GM12878 (cell line): ENCODE data around the gene FAM234A. TPM values are rescaled to one million over a fixed set of nuclear protein-coding genes. Genes with fewer than 3 reads are reported as not detected.

ENCODE experiments used
- ATAC-seq: fragments of 200-7000 bp; cut with Tn5 transposase; 3 replicates; pipeline ENCODE4 v1.9.1; 2020; ENCODE audit warnings: mild to moderate bottlenecking, moderate library complexity
- BruUV-seq: library from RNA; stranded (reverse); fragments of 400-500 nt; replicated peaks from 2 replicates; lab custom pipeline; 2021; lab: Mats Ljungman, UMichigan
- CTCF ChIA-PET: fragments of 300-600 bp; sonication (Branson Sonifier 250); formaldehyde crosslinking; extraction: SDS; loops from one replicate; lab custom pipeline; 2021; ENCODE audit warnings: inconsistent platforms; lab: Yijun Ruan, JAX
- POLR2A ChIA-PET: fragments of 350-600 bp; formaldehyde crosslinking; extraction: SDS; loops from one replicate; lab custom pipeline; 2021; ENCODE audit warnings: inconsistent platforms; lab: Charles Lee
- RAD21 ChIA-PET: fragments of 300-600 bp; sonication (Branson Sonifier 250); formaldehyde crosslinking; loops from one replicate; lab custom pipeline; 2023; ENCODE audit warnings: antibody characterized with exemption; ENCODE audit not compliant: unreplicated experiment; lab: Charles Lee
- SMC1A ChIA-PET: fragments of 300-600 bp; sonication (Branson Sonifier 250); formaldehyde crosslinking; loops from one replicate; lab custom pipeline; 2023; ENCODE audit not compliant: unreplicated experiment, uncharacterized antibody; lab: Charles Lee
- DNase-seq: peaks from one replicate; pipeline ENCODE4 v3.0.0-alpha.2; 2011; ENCODE audit warnings: low read depth, low spot score
- FAIRE-seq: peaks from 3 replicates; lab custom pipeline; 2011; peaks lifted over from hg19 to GRCh38; lab: Jason Lieb, UNC
- H2AFZ ChIP-seq: 2 replicates; pipeline ENCODE4 v1.6.0; 2011; ENCODE audit warnings: low read depth, low read length, control low read depth; ENCODE audit not compliant: control insufficient read depth
- H3K27ac ChIP-seq: 2 replicates; pipeline ENCODE4 v1.5.1; 2011; ENCODE audit warnings: control low read depth; ENCODE audit not compliant: control insufficient read depth, insufficient read depth
- H3K27me3 ChIP-seq, 2 experiments: replicated peaks in 1 of 2; 2 replicates each; pipeline versions ENCODE4 v1.6.0 to v1.6.1; 2011; ENCODE audit warnings: low read length in 1 of 2; ENCODE audit not compliant: control insufficient read depth in 2 of 2, insufficient read depth in 2 of 2
- H3K36me3 ChIP-seq, 2 experiments: 2 replicates each; pipeline ENCODE4 v1.5.1; 2011; ENCODE audit warnings: low read length in 1 of 2; ENCODE audit not compliant: control insufficient read depth in 2 of 2, insufficient read depth in 2 of 2
- H3K4me1 ChIP-seq: 2 replicates; pipeline ENCODE4 v1.6.1; 2011; ENCODE audit warnings: mild to moderate bottlenecking, low read length, moderate library complexity, mixed read lengths; ENCODE audit not compliant: control insufficient read depth, insufficient read depth
- H3K4me2 ChIP-seq: 2 replicates; pipeline ENCODE4 v1.6.0; 2011; ENCODE audit warnings: control low read depth; ENCODE audit not compliant: control insufficient read depth, insufficient read depth
- H3K4me3 ChIP-seq: fragments of 200-600 bp; sonication (generic); 2 replicates; pipeline ENCODE4 v1.5.1; 2016
- H3K79me2 ChIP-seq: 2 replicates; pipeline ENCODE4 v1.6.0; 2011; ENCODE audit warnings: low read length; ENCODE audit not compliant: control insufficient read depth, insufficient read depth
- H3K9ac ChIP-seq: 2 replicates; pipeline ENCODE4 v1.8.0; 2011; ENCODE audit warnings: low read length, control low read depth, mixed read lengths; ENCODE audit not compliant: control insufficient read depth, insufficient read depth
- H3K9me3 ChIP-seq: replicated peaks from 3 replicates; pipeline ENCODE4 v1.5.1; 2011; ENCODE audit warnings: mild to moderate bottlenecking, low read length; ENCODE audit not compliant: control insufficient read depth, insufficient read depth
- H4K20me1 ChIP-seq: 2 replicates; pipeline ENCODE4 v1.6.0; 2011; ENCODE audit not compliant: control insufficient read depth, insufficient read depth
- CHD4 ChIP-seq: fragments of 200-600 bp; sonication (generic); IDR thresholded peaks from 2 replicates; pipeline ENCODE4 v1.6.1; 2016; ENCODE audit warnings: mild to moderate bottlenecking
- CTCF ChIP-seq, 3 experiments: IDR thresholded peaks in 2 of 3; conservative IDR thresholded peaks in 1 of 3; 2 replicates each; pipeline ENCODE4 v1.5.1; 2011; ENCODE audit warnings: low read depth in 3 of 3, low read length in 3 of 3, mild to moderate bottlenecking in 3 of 3, control low read depth in 2 of 3, moderate library complexity in 2 of 3, inconsistent platforms in 1 of 3, mixed read lengths in 1 of 3; ENCODE audit not compliant: control insufficient read depth in 2 of 3, insufficient read depth in 1 of 3; ENCODE audit errors: extremely low read depth in 1 of 3
- KLF5 ChIP-seq: fragments of 450-650 bp; IDR thresholded peaks from 2 replicates; pipeline ENCODE4 v1.6.1; 2014; ENCODE audit warnings: mild to moderate bottlenecking; ENCODE audit not compliant: partially characterized antibody
- NR2C1 ChIP-seq: fragments of 450-650 bp; IDR thresholded peaks from 2 replicates; pipeline ENCODE4 v1.6.1; 2017; ENCODE audit warnings: antibody characterized with exemption, mild to moderate bottlenecking, moderate library complexity
- NR2C2 ChIP-seq: IDR thresholded peaks from 2 replicates; pipeline ENCODE4 v1.6.1; 2011; ENCODE audit warnings: borderline replicate concordance, low read depth; ENCODE audit not compliant: control insufficient read depth, insufficient read length
- SKIL ChIP-seq: fragments of 450-650 bp; IDR thresholded peaks from 2 replicates; pipeline ENCODE4 v1.6.1; 2017; ENCODE audit warnings: mild to moderate bottlenecking, low read depth, inconsistent platforms; ENCODE audit not compliant: poor library complexity, severe bottlenecking
- STAT3 ChIP-seq: IDR thresholded peaks from 2 replicates; pipeline ENCODE4 v1.6.1; 2011; ENCODE audit warnings: low read depth, low read length, improper control_type of control experiment
- TBL1XR1 ChIP-seq: IDR thresholded peaks from 2 replicates; pipeline ENCODE4 v1.6.1; 2012; ENCODE audit warnings: low read depth, low read length, improper control_type of control experiment
- ZBED1 ChIP-seq: IDR thresholded peaks from 2 replicates; pipeline ENCODE4 v1.6.1; 2016; ENCODE audit warnings: borderline replicate concordance
- ZBTB4 ChIP-seq: fragments of 450-650 bp; formaldehyde crosslinking; IDR thresholded peaks from 2 replicates; pipeline ENCODE4 v1.4.0; 2022; ENCODE audit warnings: mild to moderate bottlenecking, moderate library complexity
- WGBS: methylation state at CpG from one replicate; pipeline ENCODE4 v1.1.6; 2016; ENCODE audit warnings: low lambda C conversion rate; ENCODE audit not compliant: insufficient replicate concordance, insufficient coverage; ENCODE audit errors: missing lambda C conversion rate; 5-methylcytosine and 5-hydroxymethylcytosine counted together
- in situ Hi-C: fragments of 300-500 bp; cut with MboI; formaldehyde crosslinking; loops from 9 replicates; pipeline ENCODE4 v1.14.3; 2018; ENCODE audit warnings: mixed read lengths
- intact Hi-C: fragments of 100-400 bp; cut with micrococcal nuclease; formaldehyde crosslinking; loops from one replicate; pipeline ENCODE4 v1.14.2; 2022; ENCODE audit not compliant: unreplicated experiment
- polyA plus RNA-seq, 11 experiments: library from polyadenylated mRNA; depleted of rRNA in 4 of 11; unstranded in 6 of 11; stranded (reverse) in 5 of 11; fragments of >200 nt; fragmentation: Nextera tagmentation in 4 of 11; fragmentation: Illumina TruSeq in 1 of 11; extraction: Ambion mirVana in 4 of 11; extraction: Trizol in 1 of 11; gene quantifications; 1 replicate in 1 of 11; 2 replicates in 10 of 11; pipeline versions ENCODE4 v1.2.1 to v1.2.3, GENCODE V29; 2011 to 2016; ENCODE audit warnings: inconsistent platforms in 2 of 11, missing spikeins in 2 of 11, low read depth in 1 of 11
- total RNA-seq, 4 experiments: library from RNA; depleted of rRNA in 3 of 4; stranded (reverse); fragments of >200 nt in 3 of 4; fragmentation: Illumina TruSeq in 1 of 4; extraction: Trizol in 1 of 4; gene quantifications; 2 replicates each; pipeline versions ENCODE4 v1.2.1 to v1.2.3, GENCODE V29; 2013 to 2021
- TF ChIP-seq, protein P1 (sequence below): fragments of 450-650 bp; IDR thresholded peaks from 2 replicates; pipeline ENCODE4 v1.6.1; 2016; ENCODE audit warnings: mild to moderate bottlenecking
- TF ChIP-seq, protein P2 (sequence below): fragments of 450-650 bp; formaldehyde crosslinking; IDR thresholded peaks from 2 replicates; pipeline ENCODE4 v1.5.0; 2022; ENCODE audit warnings: mild to moderate bottlenecking, missing genetic modification characterization

The FAM234A gene
- total and polyA plus RNA-seq, 10 of the 15 experiments (the other 5 are each of a cell fraction or from before 2014, with no cell fraction given) = 1.6 to 37.6 (median 17.3) TPM

DNA sequence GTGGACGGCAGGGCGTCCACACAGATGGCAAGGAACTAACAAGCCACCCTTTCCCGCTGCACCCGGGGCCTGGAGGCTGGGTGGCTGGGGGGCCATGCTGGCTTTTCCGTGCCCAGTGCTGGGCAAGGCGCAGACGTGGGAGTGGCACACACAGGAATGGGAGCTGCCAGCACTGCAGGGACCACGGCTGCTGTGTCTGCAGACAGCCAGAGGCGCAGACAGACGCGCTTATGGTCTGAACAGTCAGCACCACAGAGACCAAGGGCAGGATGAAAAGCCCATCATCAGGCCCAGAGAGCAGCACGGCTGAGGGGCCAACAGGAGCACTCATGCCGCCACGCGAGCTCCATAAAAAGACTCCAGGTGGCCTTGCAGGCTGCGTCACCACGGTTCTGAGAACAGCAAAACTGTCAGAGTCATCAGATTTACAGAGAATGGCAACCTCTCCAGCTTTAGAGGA lies 72.3 kb downstream of the FAM234A start:
- no TSS peak for BruUV-seq
- no peaks in the 10 kb centered on the region for H3K9me3 ChIP-seq
- no peak overlapping the region for H3K4me3 ChIP-seq
- no peak overlapping the region for H3K4me2 ChIP-seq
- in situ Hi-C loops (no loop called here), intact Hi-C loops (no loop called here)
- ChIA-PET RAD21 (no interaction called here), CTCF (no interaction called here), POLR2A (no interaction called here), SMC1A (no interaction called here)
- WGBS = 96% methylated on average over 17 of the region's 17 CpGs
- no peak overlapping the region for H3K9ac ChIP-seq
- FAIRE-seq (no peak), ATAC-seq (no peak), DNase-seq (no peak)
- peaks cover 10 to 25% of the 10 kb centered on the region in 2 experiments for H3K36me3 ChIP-seq
- no peaks in the 10 kb centered on the region for H3K27me3 ChIP-seq
- H4K20me1 ChIP-seq = no peaks in the 10 kb centered on the region; the same call in 1 of the 2 replicates
- H2AFZ ChIP-seq = no peak overlapping the region
- no peaks in the 10 kb centered on the region for H3K79me2 ChIP-seq
- no peak overlapping the region for H3K27ac ChIP-seq
- H3K4me1 ChIP-seq = no peaks in the 10 kb centered on the region; the same call in 1 of the 2 replicates
- TF ChIP-seq CHD4 (no peak), NR2C2 (no peak), NR2C1 (no peak), SKIL (no peak), TBL1XR1 (no peak), STAT3 (no peak), ZBED1 (no peak), CTCF (IDR thresholded peaks at IDR 0.05 in 2 of 3, conservative IDR thresholded peaks at IDR 0.05 in 1 of 3; ENCODE audit: control insufficient read depth in 2 of 3, extremely low read depth in 1 of 3, insufficient read depth in 1 of 3, low read depth in 3 of 3, low read length in 3 of 3) (no peak), ZBTB4 (CRISPR knock-in tag) (no peak), KLF5 (no peak)
- TF ChIP-seq, protein P1, sequence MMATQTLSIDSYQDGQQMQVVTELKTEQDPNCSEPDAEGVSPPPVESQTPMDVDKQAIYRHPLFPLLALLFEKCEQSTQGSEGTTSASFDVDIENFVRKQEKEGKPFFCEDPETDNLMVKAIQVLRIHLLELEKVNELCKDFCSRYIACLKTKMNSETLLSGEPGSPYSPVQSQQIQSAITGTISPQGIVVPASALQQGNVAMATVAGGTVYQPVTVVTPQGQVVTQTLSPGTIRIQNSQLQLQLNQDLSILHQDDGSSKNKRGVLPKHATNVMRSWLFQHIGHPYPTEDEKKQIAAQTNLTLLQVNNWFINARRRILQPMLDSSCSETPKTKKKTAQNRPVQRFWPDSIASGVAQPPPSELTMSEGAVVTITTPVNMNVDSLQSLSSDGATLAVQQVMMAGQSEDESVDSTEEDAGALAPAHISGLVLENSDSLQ = no peak
- TF ChIP-seq, protein P2, sequence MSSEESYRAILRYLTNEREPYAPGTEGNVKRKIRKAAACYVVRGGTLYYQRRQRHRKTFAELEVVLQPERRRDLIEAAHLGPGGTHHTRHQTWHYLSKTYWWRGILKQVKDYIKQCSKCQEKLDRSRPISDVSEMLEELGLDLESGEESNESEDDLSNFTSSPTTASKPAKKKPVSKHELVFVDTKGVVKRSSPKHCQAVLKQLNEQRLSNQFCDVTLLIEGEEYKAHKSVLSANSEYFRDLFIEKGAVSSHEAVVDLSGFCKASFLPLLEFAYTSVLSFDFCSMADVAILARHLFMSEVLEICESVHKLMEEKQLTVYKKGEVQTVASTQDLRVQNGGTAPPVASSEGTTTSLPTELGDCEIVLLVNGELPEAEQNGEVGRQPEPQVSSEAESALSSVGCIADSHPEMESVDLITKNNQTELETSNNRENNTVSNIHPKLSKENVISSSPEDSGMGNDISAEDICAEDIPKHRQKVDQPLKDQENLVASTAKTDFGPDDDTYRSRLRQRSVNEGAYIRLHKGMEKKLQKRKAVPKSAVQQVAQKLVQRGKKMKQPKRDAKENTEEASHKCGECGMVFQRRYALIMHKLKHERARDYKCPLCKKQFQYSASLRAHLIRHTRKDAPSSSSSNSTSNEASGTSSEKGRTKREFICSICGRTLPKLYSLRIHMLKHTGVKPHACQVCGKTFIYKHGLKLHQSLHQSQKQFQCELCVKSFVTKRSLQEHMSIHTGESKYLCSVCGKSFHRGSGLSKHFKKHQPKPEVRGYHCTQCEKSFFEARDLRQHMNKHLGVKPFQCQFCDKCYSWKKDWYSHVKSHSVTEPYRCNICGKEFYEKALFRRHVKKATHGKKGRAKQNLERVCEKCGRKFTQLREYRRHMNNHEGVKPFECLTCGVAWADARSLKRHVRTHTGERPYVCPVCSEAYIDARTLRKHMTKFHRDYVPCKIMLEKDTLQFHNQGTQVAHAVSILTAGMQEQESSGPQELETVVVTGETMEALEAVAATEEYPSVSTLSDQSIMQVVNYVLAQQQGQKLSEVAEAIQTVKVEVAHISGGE = no peak
